ENCODE measurements around the gene FAM168B.
"Not testable (repeated sequence)": the region's sequence is repeated elsewhere in the genome, so short reads cannot be mapped to it uniquely, and the experiment has no call there.

FAM168B gene

DNA sequence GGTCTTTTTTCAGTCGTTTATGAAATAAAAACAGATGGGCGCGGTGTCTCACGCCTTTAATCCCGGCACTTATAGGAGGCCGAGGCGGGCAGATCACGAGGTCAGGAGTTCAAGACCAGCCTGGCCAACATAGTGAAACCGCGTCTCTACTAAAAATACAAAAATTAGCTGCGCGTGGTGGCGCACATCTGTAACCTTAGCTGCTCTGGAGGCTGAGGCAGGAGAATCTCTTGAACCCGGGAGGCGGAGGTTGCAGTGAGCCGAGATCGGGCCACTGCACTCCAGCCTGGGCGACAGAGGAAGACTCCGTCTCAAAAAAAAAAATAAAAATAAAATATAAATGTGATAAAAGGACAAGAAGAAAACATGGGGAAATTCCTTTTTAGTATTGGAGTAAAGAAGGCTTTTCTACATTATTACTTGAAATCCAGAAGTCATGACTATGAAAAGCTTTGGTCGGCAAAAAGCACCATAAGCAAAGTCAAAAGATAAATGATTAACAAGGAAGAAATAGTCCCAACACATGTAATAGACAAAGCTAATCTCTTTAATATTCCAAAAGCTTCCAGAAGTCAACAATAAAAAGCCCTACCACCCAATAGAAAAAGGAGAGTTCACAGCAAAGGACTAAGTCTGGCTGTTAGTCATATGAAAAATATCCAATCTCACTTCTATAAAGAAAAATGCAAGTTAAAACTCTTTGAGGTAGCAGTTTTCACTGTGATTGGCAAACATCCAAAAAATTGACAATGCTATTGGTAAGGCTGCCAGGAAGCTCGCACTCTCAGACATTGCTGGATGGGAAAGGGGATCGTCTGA lies 1.4 kb upstream of the FAM168B start:
- no peak for DNase-seq

DNA sequence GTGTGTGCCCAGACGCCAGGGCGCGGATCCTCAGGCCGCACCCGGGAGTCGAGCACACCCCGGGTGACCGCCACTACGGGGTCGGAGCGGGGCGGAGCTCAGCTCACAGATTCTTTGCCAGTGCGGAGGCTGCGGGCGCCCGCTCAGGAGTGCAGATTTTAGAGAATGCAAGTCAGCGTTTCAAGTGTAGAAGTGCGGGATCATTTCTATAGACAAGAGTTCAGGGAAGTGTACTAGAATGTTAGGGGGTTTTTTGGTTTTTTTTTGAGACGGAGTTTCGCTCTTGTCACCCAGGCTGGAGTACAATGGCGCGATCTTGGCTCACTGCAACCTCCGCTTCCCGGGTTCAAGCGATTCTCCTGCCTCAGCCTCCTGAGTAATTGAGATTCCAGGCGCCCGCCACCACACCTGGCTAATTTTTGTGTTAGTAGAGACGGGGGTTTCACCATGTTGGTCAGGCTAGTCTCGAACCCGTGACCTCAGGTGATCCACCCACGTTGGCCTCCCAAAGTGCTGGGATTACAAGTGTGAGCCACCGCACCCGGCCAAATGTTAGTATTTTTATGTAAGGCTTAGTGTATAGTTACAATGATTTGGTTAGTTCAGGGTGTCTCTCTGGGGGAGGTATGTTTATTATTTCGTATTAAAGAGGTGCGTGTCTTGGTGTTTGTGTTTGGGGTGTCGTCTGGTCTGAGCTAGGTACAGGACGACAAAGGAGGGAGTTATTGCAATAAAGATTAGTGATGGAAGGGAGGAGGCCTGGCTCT lies 619 bp upstream of the FAM168B start:
- peak in 3 of 14 donors; percentile 60 to 93 (median 86) for DNase-seq

DNA sequence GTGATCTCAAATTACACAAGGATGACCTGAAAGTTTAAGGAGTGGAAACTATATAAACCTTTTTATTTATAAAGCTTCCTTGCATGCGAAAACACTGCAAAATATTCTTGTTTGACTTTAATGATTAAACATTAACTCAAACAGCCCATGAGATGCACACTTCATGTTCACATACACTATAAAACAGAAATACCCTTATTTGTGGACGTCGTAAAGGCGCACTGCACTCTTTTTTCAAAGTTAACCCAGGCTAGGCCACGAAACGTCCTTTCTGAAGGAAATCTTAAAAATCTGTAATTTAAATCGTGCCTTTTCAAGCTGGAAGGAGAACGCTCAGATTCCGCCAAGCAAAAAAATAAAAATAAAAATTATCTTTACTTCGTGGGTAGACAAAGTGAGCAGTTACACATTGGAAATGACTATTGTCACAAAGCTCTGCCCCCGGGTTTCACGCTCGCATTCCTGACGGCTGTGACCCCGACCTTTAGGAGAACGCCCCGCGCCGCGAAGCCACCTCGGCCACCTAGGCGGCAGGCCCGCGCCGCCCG lies 728 bp downstream of the FAM168B start:
- DNase-seq = peak in 1 of 14 donors; percentile 60

DNA sequence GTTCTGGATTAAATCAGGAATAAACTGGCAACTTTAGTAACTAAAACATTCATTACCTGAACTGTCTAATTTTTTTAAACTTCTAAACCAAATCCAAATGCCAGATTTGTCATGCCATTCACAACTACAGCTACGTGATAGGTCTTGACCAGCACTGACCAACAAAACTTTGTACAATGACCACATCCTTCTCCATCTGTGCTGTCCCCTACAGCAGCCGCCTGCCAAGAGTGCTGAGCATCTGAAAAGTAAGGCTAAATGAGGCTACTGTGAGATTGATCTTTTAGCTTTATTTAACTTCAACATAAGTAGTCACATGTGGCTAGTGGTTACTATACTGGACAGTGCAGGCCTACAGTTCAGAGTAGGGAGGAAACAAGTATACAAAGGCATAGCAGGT lies 7.6 kb downstream of the FAM168B start:
- no peak for DNase-seq

DNA sequence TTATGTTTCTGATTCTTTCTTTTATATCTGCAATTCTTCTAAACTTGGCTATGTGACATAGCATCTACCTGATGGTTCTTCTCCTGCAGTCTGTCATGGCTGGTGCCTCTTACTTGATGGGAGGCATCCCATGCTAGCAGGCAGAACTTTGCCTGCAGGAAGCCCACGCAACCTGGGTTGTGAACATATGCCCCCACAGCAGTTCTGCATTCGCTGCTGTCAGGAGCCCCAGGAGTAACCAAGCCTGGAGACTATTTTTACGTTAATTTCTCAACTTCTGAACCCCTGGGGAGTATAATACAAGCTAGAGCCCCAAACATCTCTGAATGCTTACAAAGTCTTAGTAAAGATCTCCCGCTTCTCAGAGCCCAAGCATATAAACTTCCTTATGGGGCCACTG lies 12.1 kb downstream of the FAM168B start:
- no peak for DNase-seq

DNA sequence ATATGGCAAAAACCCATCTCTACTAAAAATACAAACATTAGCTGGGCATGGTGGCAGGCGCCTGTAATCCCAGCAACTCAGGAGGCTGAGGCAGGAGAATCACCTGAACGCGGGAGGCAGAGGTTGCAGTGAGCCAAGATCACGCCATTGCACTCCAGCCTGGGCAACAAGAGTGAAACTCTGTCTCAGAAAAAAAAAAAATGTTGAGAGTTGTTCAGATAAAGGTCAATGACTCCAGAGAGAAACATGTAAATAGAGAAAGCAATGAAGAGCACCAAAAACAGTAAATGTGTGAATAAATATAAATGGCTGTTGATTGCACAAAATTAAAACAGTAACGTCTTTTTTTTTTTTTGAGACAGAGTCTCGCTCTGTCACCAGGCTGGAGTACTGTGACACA lies 13.3 kb downstream of the FAM168B start:
- DNase-seq = not testable (repeated sequence)

DNA sequence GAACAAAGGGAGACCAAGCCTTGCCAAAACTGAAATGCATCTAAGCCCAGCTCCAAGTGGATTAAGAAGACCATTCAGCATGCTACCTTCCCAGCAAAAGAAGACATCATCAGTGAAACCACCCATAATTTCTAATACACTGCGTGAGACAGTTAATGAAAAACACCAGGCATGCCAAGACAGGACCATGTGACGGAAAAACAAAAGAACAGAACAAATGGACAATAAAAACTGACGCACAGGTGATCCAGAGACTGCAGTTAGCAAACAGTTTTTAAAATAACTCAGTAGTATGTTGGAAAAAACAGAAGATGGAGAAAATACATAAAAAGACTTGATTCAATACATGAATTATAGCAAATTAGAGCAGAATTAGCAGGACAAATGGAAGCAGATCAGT lies 15.3 kb downstream of the FAM168B start:
- DNase-seq = no peak

DNA sequence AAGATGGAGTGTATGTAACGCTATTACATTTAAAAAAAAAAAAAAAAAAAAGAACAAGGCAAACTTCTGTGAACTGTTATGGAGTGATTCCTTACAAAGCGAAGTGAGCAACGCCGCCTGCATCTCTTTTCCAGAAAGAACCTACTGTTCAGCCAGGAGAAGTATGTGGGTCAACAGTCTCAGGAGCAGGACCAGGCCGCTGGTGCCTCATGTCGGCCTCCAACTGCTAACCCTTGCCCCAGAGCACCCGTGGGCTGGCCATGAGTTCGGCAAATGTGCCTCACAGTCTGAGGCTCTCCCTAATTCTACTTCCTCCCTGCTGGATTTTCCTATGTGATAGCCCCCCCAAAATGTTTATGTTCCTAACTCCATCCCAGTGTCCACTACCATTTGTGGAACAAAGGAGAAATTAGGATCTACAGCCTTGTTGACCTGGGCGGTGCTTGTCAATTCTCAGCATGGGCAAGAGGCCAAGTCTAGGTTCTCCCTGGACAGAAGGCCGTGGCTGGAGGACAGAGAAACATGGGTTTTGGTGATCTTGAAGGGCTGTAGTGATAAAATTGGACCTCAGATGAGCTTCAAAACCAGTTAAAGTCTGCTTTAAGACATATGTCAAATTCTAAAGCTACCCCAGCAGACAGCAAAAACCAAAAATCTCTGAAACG lies 15.9 kb downstream of the FAM168B start:
- no peak for DNase-seq

DNA sequence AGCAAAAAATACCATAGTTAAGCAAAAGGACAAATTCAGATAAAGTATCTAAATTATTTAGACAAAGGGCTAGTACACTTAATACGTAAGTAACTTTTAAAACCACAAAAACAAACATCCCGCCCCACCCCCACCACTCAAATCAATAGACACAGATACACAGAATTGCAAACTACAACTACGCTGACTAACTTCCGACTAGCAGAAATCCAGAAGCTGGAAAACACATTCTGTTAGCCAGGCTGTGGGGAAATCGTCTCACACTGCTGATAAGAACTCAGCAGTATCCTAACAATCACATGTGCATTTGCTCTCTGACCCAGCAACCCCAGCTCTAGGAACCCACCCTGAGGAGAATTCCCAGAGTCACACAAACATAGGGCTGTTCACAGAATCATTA lies 16.6 kb downstream of the FAM168B start:
- no peak for DNase-seq

DNA sequence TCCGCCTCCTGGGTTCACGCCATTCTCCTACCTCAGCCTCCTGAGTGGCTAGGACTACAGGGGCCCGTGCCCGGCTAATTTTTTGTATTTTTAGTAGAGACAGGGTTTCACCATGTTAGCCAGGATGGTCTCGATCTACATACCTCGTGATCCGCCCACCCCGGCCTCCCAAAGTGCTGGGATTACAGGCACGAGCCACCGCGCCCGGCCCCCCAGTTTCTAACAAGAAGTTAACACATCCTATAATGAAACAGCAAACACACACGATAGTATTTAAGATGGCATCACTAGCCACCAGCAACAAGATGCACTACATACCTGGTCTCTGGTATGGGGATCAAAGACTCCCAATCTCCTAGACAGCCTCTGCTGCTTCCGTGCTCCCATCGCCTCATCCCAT lies 17.7 kb downstream of the FAM168B start:
- DNase-seq = not testable (repeated sequence)

DNA sequence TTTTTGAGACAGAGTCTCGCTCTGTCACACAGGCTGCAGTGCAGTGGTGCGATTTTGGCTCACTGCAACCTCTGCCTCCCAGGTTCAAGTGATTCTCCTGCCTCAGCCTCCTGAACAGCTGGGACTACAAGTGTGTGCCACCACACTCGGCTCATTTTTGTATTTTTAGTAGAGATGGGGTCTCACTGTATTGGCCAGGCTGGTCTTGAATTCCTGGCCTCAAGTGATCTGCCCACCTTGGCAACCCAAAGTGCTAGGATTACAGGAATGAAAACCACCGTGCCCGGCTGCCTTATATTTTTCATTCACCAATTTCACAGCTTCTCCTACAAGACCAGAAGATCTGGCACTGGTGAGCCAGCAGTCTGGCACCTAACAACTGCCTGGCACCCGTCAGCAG lies 25.1 kb downstream of the FAM168B start:
- DNase-seq = not testable (repeated sequence)

DNA sequence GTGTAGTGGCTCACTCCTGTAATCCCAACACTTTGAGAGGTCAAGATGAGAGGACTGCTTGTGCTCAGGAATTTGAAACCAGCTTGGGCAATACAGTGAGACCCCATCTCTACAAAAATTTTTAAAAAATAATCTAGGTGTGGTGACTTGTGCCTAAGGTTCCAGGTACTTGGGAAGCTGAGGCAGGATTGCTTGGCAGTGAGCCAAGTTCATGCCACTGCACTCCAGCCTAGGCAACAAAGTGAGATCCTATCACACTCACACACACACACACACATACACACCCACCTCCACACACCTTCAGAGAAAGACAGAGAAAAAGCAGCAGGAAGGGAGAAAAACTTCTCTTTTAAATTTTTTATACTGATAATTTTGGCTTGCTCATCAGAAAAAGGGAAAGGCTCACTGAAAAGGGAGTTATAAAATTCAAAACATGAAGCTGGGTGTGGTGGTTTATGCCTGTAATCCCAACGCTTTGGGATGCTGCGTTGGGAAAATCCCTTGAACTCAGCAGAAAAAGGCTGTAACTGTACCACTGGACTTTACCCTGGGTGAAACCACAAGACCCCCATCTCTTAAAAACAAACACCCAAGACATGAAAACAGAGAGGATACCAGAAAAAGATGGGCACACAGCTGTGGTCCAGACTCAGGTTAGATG lies 25.7 kb downstream of the FAM168B start:
- DNase-seq = no peak

DNA sequence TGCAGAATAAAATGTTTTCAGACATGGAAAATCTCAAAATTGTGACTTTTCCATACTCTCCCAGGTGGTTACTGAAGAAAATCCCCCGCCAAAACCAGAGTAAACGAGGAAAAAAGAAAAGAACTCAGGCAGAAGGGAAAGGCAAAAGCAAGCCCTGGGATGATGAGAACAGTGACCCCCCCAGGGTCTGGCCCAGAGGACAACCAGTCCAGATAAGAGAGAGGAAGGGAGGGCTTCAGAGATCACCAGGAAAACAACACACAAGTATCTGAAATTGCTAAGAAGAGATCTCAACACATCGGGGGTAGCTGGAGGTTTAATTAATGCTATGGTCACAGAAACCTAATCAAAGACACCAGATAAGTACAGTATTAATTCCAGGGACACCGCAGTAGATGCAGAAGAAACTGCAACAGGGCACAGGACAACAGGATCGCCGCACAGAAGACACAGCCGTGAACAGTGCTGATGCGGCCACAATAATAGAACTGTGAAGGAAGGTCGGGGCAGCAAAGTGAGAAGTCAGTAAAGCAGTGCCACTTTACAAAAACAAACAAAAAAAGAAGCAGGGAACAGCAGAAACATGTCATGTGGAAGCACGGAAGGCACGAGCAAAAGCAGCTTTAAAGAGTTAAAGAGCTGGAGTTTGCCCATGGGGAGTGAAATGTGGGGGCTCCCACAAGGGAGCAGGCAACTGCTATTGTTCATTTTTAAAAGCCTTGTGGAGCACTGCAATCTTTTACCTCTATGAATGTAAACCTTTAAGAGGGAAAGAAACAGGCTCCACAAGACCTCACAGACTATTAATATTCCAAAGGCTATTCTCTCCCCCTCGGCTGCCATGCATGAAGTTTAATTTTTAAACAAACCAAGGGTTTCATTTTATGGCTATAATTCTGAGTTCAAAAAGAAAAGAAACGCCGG lies 28.4 kb downstream of the FAM168B start:
- DNase-seq = peak in 1 of 14 donors; percentile 4

DNA sequence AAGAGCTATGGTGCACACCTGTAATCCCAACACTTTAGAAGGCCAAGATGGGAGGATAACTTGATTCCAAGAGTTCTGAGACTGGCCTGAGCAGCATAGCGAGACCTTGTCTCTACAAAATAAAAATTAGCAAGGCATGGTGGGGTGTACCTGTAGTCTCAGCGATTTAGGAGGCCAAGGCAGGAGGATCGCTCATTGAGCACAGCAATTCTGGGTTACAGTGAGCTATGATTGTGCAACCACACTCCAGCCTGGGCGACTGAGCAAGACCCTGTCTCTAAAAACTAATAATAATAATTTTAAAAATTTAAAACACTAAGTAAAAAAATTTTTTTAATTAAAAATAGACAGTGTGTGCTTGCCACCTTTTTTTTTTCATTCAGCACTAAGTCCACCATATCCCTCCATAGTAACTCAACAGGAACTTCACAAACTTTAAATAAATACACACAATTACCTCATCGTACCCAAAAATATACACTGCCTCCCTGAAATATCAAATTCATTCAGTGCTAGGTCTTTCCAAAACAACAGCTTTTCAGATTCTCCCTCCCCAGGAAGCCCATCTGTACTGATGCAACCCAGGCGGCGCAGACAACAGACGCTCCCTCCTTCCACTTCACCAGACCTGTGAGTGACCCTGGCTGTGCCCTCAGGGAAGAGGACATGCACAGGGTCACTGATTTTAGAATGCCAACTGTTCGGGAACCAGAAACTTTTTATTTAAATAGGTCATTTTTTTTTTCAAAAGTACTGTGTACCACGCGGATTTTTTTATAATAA lies 29.6 kb downstream of the FAM168B start:
- no peak for DNase-seq

DNA sequence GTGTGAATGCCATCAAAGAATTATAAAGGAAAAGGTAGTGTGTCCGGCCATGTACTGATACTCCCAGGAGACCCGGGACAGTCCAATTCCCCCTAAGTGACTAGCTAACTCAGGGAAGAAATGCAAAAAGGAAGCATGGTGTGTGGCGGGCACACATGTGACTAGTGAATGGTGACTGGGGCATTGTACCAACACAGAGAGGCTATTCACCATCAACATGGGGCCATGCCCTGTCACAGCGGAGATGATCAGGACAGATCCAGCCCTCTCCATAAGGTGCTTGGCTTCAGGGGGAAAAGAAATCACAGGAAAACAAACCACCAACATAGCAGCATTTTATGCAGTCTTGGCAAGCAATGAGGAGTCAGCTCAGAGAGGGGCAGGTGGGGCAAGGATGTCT lies 34.3 kb downstream of the FAM168B start:
- peak in 11 of 14 donors; percentile 25 to 85 (median 65) for DNase-seq

DNA sequence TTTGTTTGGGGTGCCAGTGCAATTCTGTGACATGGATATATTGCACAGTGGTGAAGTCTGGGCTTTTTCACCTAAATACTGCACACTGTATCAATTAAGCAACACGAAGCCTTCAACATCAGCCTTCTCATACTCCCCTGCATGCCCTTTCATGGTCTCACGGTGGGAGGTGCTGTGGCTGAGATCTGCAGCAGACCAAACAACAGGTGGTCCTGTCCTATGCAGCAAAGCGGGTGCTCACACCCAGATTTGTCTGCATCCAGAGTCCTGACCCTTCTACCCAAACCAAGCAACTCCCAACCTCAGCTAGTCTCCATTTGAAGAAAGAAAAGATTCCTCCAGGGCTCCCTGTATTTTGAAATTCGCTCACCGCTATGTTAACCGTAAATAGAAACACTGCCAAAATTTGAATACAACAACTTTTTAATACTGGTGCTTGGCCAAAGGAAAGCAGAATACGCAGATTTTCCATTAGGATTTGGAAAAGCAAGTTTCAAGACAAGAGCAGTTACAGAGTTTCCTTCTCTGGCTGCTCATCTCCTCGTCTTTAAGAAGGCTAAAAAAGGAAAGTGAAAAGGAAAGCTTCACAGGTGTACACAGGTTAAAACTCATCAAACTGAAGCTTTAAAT lies 34.9 kb downstream of the FAM168B start:
- DNase-seq = no peak

DNA sequence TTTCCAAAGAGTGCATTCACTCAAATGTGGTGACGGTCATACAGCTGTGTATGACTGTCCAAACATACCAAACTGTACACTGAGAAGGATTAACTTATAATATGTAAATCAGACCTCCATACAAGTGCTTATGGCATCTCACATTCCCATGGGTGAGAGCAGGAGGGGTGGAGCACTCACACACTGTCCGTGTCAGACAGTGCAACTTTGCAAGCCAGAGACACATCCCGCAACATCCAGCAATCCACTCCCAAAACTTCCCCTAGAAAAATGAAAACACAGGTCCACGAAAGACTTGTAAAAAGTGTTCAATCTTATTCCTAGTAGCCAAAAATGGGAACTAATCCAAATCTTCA lies 36.4 kb downstream of the FAM168B start:
- no peak for DNase-seq

DNA sequence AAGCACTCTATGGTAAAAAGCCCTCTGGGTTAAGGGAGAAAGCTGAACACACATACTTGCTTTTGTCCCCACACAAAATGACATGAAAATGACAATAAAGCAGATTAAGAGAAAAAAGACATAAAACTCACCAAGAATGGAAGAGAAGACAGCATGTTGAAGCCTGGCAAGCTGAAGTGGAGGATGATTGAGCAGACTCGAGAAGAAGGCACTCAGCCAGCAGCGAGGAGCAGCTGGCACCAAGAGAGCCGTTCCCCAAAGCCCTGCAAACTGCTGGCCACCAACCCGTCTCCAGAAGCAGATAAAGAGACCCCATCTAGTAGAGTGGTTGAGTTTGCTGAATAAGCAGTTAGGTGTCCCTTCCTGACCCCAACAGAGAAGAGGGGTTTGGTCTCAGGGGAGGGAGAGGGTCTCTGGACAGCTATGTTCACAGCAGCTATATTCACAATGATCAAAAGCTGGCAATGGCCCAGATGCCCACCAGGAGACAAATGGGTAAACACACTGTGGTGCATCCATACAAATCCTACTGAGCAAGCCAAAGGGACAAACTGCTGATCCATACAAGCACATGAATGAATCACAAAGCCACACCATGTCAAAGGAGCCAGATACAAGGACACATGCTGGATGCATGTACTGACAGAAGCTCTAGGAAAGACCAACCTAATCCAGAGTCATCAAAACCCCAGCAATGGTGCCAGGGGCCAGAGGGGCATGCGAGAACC lies 36.9 kb downstream of the FAM168B start:
- peak in 5 of 14 donors; percentile 22 to 43 (median 34) for DNase-seq
